Activated naive CD4-positive, alpha-beta T cell treated with anti-CD3 and anti-CD28 coated beads for 36 hours (primary cell): Measurements from ENCODE around the gene VEZT. TPM values are rescaled to one million over a fixed set of nuclear protein-coding genes. Genes with fewer than 3 reads are reported as not detected.

ENCODE experiments used
- CTCF ChIA-PET: fragments of 350-600 bp; sonication (Branson Sonifier 250); formaldehyde crosslinking; loops from one replicate; lab custom pipeline; 2021; ENCODE audit warnings: antibody characterized with exemption; lab: Charles Lee
- DNase-seq: peaks from one replicate; pipeline ENCODE4 v3.0.0-alpha.2; 2020
- H3K27ac Mint-ChIP-seq: one replicate; pipeline ENCODE4 v1.8.0; 2021; ENCODE audit warnings: mild to moderate bottlenecking, mixed read lengths
- H3K27me3 Mint-ChIP-seq: one replicate; pipeline ENCODE4 v1.8.0; 2021; ENCODE audit warnings: low read depth, mixed read lengths
- H3K36me3 Mint-ChIP-seq: one replicate; pipeline ENCODE4 v1.8.0; 2021; ENCODE audit warnings: low read depth, mixed read lengths
- H3K4me1 Mint-ChIP-seq: one replicate; pipeline ENCODE4 v1.8.0; 2021; ENCODE audit warnings: low read depth, mixed read lengths
- H3K4me3 Mint-ChIP-seq: one replicate; pipeline ENCODE4 v1.8.0; 2021; ENCODE audit warnings: mild to moderate bottlenecking, moderate library complexity, mixed read lengths
- H3K9me3 Mint-ChIP-seq: one replicate; pipeline ENCODE4 v1.8.0; 2021; ENCODE audit warnings: mixed read lengths
- intact Hi-C: fragments of 100-400 bp; cut with micrococcal nuclease; formaldehyde crosslinking; loops from one replicate; pipeline ENCODE4 v1.15.1; 2023
- total RNA-seq, 2 experiments: library from RNA; stranded (reverse); gene quantifications; one replicate each; pipeline ENCODE4 v1.2.3, GENCODE V29; 2021

The VEZT gene
- total RNA-seq, 2 experiments from 2014 or later, result 41.3 to 42.5 TPM

DNA sequence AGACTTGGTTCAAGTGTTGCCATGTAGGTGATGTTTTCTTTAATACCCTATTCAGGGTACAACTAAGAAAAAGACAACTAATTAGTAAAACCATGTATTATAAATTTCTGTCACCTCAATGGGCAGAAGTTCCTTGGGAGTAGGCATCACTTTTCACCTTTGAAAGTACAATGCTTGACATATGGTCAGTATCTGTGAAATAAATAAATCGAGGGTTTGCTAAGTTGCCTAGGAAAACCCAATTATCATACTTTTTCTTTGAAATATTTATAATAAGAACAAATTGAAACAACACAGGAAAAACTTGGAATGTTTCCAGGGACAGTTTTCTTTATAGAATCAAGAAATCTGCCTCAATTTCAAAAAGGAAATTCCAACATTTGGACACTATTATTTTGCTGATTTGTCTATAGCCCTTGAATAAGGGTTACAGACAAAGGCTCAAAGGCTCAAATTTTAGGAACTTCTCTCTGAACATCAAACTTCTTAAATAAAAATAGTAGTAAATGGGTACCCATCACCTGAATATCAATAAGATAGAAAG is 14.0 kb upstream of the VEZT start:
- Mint-ChIP-seq H3K27ac (no peak overlapping the region), H3K4me1 (peaks cover 20% of the 10 kb centered on the region), H3K9me3 (no peaks in the 10 kb centered on the region), H3K4me3 (no peak overlapping the region), H3K27me3 (no peaks in the 10 kb centered on the region), H3K36me3 (no peaks in the 10 kb centered on the region)
- CTCF ChIA-PET, result no interaction called here
- no peak for DNase-seq
- intact Hi-C loops, result no loop called here

GRCh38 chr12:95204141-95204866 is 13.3 kb upstream of the VEZT start:
- no peaks in the 10 kb centered on the region for H3K27me3 Mint-ChIP-seq
- DNase-seq, result peak; percentile 23
- no peak overlapping the region for H3K4me3 Mint-ChIP-seq
- CTCF ChIA-PET, result no interaction called here
- H3K9me3 Mint-ChIP-seq, result no peaks in the 10 kb centered on the region
- H3K36me3 Mint-ChIP-seq, result no peaks in the 10 kb centered on the region
- no peak overlapping the region for H3K27ac Mint-ChIP-seq
- intact Hi-C loops, result no loop called here
- peaks cover 20% of the 10 kb centered on the region for H3K4me1 Mint-ChIP-seq

DNA sequence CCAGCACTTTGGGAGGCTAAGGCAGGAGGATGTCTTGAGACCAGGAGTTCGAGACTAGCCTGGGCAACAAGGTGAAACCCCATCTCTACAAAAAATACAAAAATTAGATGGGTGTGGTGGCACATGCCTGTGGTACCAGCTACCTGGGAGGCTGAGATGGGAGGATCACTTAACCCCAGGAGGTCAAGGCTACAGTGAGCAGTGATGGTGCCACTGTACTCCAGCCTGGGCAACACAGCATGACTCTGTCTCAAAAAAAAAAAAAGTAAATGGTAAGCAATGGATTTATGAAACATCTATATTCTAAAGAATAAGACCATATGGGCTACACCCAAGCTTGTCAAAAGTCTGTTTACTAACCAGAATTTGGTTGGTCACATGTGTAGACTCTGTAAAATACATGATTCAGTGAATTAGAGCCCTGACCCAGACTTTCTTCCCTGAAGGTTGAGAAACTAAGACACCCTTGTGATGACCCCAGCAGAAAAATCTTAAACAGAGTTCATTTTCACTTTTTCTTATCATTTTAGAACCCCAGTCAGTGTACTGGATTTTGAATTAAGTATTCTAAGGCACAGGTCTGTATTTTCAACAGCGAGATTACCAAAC is 12.5 kb upstream of the VEZT start:
- Mint-ChIP-seq H3K27me3 (no peaks in the 10 kb centered on the region), H3K4me1 (peaks cover 20% of the 10 kb centered on the region), H3K4me3 (no peak overlapping the region), H3K36me3 (no peaks in the 10 kb centered on the region), H3K9me3 (no peaks in the 10 kb centered on the region), H3K27ac (no peak overlapping the region)
- intact Hi-C loops, result no loop called here
- CTCF ChIA-PET, result no interaction called here
- no peak for DNase-seq

- no peak for DNase-seq
- CTCF ChIA-PET, result interaction anchor here (0.6 kb wide), 1 partner anchor 133 kb away, joined by 3 read pairs; no protein-coding TSS in a partner anchor
- Mint-ChIP-seq H3K27ac (no peak overlapping the region), H3K36me3 (no peaks in the 10 kb centered on the region), H3K9me3 (no peaks in the 10 kb centered on the region), H3K4me1 (peaks cover 18% of the 10 kb centered on the region), H3K27me3 (no peaks in the 10 kb centered on the region), H3K4me3 (no peak overlapping the region)
- intact Hi-C loops, result no loop called here
Observed at GRCh38 chr12:95205685-95206084, 11.9 kb upstream of the VEZT start.

DNA sequence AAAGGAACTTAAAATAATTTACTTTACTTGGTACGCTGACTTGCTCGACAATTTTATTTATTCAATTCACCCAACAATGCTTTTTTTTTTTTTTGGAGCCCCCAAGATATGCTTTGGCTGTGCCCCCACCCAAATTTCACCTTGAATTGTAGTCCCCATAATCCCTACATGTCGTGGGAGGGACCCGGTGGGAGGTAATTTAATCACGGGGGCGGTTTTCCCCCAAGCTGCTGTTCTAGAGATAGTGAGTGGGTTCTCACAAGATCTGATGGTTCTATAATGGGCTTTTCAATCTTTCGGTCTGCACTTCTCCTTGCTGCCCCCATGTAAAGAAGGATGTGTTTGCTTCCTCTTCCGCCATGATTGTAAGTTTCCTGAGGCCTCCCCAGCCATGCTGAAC is 10.7 kb upstream of the VEZT start:
- Mint-ChIP-seq H3K27ac (no peak overlapping the region), H3K36me3 (no peaks in the 10 kb centered on the region), H3K27me3 (no peaks in the 10 kb centered on the region), H3K4me3 (no peak overlapping the region), H3K4me1 (peaks cover 14% of the 10 kb centered on the region), H3K9me3 (no peaks in the 10 kb centered on the region)
- CTCF ChIA-PET, result interaction anchor here (0.6 to 1.1 kb wide), 2 partner anchors 148 to 328 kb away, joined by 4 to 6 read pairs; no protein-coding TSS in a partner anchor
- DNase-seq, result no peak
- intact Hi-C loops, result no loop called here

DNA sequence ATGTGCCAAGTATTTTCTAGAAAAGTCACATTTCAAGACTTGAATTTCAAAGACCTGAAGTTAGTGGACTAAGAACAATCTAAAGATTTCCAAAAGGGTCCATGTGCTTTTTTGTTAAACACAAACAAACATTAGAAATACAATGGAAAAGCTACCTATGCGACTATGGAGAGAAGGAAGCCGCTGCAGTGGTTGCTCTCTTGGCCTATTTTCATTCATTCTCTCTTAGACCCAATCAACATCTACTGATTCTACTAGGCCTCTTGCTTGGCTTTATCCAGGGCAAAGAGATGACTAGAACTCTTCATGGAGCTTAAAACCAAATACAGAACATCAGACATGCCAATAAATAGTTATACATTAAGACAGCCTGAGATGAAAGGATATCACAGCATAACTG is 10.2 kb upstream of the VEZT start:
- Mint-ChIP-seq H3K4me3 (no peak overlapping the region), H3K9me3 (no peaks in the 10 kb centered on the region), H3K36me3 (no peaks in the 10 kb centered on the region), H3K27ac (no peak overlapping the region), H3K4me1 (peaks cover 14% of the 10 kb centered on the region), H3K27me3 (no peaks in the 10 kb centered on the region)
- DNase-seq, result no peak
- CTCF ChIA-PET, result interaction anchor here (1.1 kb wide), 1 partner anchor 327 kb away, joined by 4 read pairs; no protein-coding TSS in a partner anchor
- intact Hi-C loops, result no loop called here

GRCh38 chr12:95208678-95209077 is 8.9 kb upstream of the VEZT start:
- no peak overlapping the region for H3K4me3 Mint-ChIP-seq
- CTCF ChIA-PET, result no interaction called here
- intact Hi-C loops, result no loop called here
- DNase-seq, result no peak
- no peak overlapping the region for H3K27ac Mint-ChIP-seq
- no peaks in the 10 kb centered on the region for H3K27me3 Mint-ChIP-seq
- H3K9me3 Mint-ChIP-seq, result no peaks in the 10 kb centered on the region
- H3K4me1 Mint-ChIP-seq, result peaks cover 8% of the 10 kb centered on the region
- H3K36me3 Mint-ChIP-seq, result no peaks in the 10 kb centered on the region

DNA sequence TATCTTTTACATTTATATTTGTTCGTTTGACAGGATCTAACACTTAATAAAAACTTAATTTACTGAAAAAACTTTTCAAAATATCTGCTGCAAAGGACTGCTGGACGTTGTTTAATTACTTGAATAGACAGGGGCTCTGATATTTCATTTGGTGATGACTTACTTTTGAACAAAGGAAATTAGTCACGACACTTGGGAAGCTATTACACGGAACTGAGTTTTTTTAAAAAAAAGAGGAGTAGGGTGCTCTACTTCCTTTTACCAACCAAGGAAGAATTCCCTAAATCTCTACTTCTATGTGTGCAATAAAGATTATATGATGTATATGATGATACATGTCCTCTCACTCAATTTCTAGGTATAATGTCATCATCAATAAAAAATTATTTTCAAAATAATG is 5.0 kb upstream of the VEZT start:
- DNase-seq, result no peak
- H3K36me3 Mint-ChIP-seq, result no peaks in the 10 kb centered on the region
- intact Hi-C loops, result no loop called here
- peaks cover 9% of the 10 kb centered on the region for H3K4me1 Mint-ChIP-seq
- H3K9me3 Mint-ChIP-seq, result no peaks in the 10 kb centered on the region
- H3K27me3 Mint-ChIP-seq, result no peaks in the 10 kb centered on the region
- CTCF ChIA-PET, result no interaction called here
- no peak overlapping the region for H3K27ac Mint-ChIP-seq
- H3K4me3 Mint-ChIP-seq, result no peak overlapping the region

GRCh38 chr12:95213119-95213518 is 4.5 kb upstream of the VEZT start:
- H3K4me3 Mint-ChIP-seq, result no peak overlapping the region
- H3K27me3 Mint-ChIP-seq, result no peaks in the 10 kb centered on the region
- H3K4me1 Mint-ChIP-seq, result peaks cover 9% of the 10 kb centered on the region
- CTCF ChIA-PET, result interaction anchor here (1.4 kb wide), 1 partner anchor 321 kb away, joined by 3 read pairs; no protein-coding TSS in a partner anchor
- no peaks in the 10 kb centered on the region for H3K9me3 Mint-ChIP-seq
- no peaks in the 10 kb centered on the region for H3K36me3 Mint-ChIP-seq
- intact Hi-C loops, result no loop called here
- no peak for DNase-seq
- H3K27ac Mint-ChIP-seq, result no peak overlapping the region

- CTCF ChIA-PET, result interaction anchor here (1.4 kb wide), 1 partner anchor 320 kb away, joined by 3 read pairs; no protein-coding TSS in a partner anchor
- H3K36me3 Mint-ChIP-seq, result no peaks in the 10 kb centered on the region
- DNase-seq, result no peak
- intact Hi-C loops, result no loop called here
- H3K27ac Mint-ChIP-seq, result no peak overlapping the region
- H3K27me3 Mint-ChIP-seq, result no peaks in the 10 kb centered on the region
- no peaks in the 10 kb centered on the region for H3K9me3 Mint-ChIP-seq
- no peak overlapping the region for H3K4me3 Mint-ChIP-seq
- H3K4me1 Mint-ChIP-seq, result peaks cover 10% of the 10 kb centered on the region
Observed at GRCh38 chr12:95213928-95214327, 3.7 kb upstream of the VEZT start.

DNA sequence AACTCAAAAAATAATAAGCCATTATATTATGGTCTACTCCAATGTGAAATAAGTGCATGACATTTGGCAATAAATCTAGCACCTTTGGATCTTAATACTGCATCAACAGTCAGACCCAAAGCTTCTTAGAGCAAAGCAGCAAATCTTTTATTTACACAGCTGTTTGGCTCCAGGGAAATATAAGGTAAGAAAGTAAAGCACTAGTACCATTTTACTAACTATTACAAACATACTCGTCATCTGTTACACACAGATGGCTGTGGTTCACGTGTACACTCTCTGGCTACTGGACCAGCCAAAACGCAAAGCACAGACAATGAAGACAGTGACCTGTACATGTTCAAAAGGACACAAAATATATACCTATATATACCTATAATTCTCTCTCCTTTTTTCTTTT is 3.1 kb upstream of the VEZT start:
- H3K36me3 Mint-ChIP-seq, result no peaks in the 10 kb centered on the region
- no peak overlapping the region for H3K4me3 Mint-ChIP-seq
- H3K27me3 Mint-ChIP-seq, result no peaks in the 10 kb centered on the region
- intact Hi-C loops, result no loop called here
- H3K9me3 Mint-ChIP-seq, result no peaks in the 10 kb centered on the region
- CTCF ChIA-PET, result interaction anchor here (1.1 kb wide), 1 partner anchor 97 kb away, joined by 3 read pairs; no protein-coding TSS in a partner anchor
- peaks cover 14% of the 10 kb centered on the region for H3K4me1 Mint-ChIP-seq
- H3K27ac Mint-ChIP-seq, result no peak overlapping the region
- no peak for DNase-seq

DNA sequence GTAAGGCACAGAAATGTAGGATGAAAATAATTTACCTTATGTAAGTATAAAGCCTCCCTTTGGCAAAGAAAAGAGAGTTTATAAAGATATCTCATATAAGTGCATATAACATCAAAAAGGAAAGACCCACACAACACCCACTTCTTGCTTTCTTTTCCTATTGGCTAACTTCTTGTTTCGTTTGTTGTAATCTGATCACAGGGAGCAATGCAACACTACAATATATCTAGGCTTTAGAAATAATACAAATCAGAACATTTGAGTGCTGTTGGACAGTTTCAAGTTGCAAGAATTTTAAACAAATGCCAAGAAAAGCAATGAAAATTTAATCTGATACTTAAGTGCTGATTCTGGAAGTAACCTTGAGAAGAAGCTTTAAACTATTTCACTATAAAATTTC is 1.7 kb upstream of the VEZT start:
- CTCF ChIA-PET, result interaction anchor here (1.8 kb wide), 1 partner anchor 118 kb away, joined by 6 read pairs; no protein-coding TSS in a partner anchor
- Mint-ChIP-seq H3K27me3 (no peaks in the 10 kb centered on the region), H3K4me1 (peaks cover 25% of the 10 kb centered on the region), H3K9me3 (no peaks in the 10 kb centered on the region), H3K4me3 (peak overlapping the region; percentile 98), H3K36me3 (no peaks in the 10 kb centered on the region), H3K27ac (no peak overlapping the region)
- no peak for DNase-seq
- intact Hi-C loops, result loop anchor here (5.0 kb wide), 5 partner anchors 316 to 1539 kb away; partner anchors contain the start of genes AMDHD1, CCDC38, CRADD and PLXNC1
